ENCODE data around the gene PNMA6E.

The PNMA6E gene

GRCh38 chrX:153447581-153447960, 46.4 kb upstream of the PNMA6E start:
- no peak for TF ChIP-seq CTCF (IDR thresholded peaks at IDR 0.05; ENCODE audit: unreplicated experiment in 3 of 3)
- Mint-ChIP-seq H3K9me3 (peaks cover 7% of the 10 kb centered on the region), H3K27ac (no peak overlapping the region), H3K4me1 (peaks cover 5% of the 10 kb centered on the region), H3K36me3 (ENCODE audit: low read depth) (no peaks in the 10 kb centered on the region), H3K27me3 (ENCODE audit: low read depth) (no peaks in the 10 kb centered on the region), H3K4me3 (no peak overlapping the region)

GRCh38 chrX:153446950-153447580, 45.9 kb upstream of the PNMA6E start:
- H3K27ac Mint-ChIP-seq: no peak overlapping the region
- H3K9me3 Mint-ChIP-seq: peaks cover 7% of the 10 kb centered on the region
- no peak for TF ChIP-seq CTCF (IDR thresholded peaks at IDR 0.05; ENCODE audit: unreplicated experiment in 3 of 3)
- H3K4me1 Mint-ChIP-seq: peaks cover 5% of the 10 kb centered on the region
- H3K4me3 Mint-ChIP-seq: no peak overlapping the region
- H3K27me3 Mint-ChIP-seq (ENCODE audit: low read depth): no peaks in the 10 kb centered on the region
- H3K36me3 Mint-ChIP-seq (ENCODE audit: low read depth): no peaks in the 10 kb centered on the region

GRCh38 chrX:153446636-153446936, 45.4 kb upstream of the PNMA6E start:
- Mint-ChIP-seq H3K27me3 (ENCODE audit: low read depth) (no peaks in the 10 kb centered on the region), H3K27ac (no peak overlapping the region), H3K4me1 (peaks cover 5% of the 10 kb centered on the region), H3K36me3 (ENCODE audit: low read depth) (no peaks in the 10 kb centered on the region), H3K4me3 (no peak overlapping the region), H3K9me3 (peaks cover 7% of the 10 kb centered on the region)
- no peak for TF ChIP-seq CTCF (IDR thresholded peaks at IDR 0.05; ENCODE audit: unreplicated experiment in 3 of 3)

GRCh38 chrX:153445856-153446635, 44.9 kb upstream of the PNMA6E start, which contains the start of gene TREX2:
TSS of gene TREX2 (minus strand) at chrX:153446056. CDS start at chrX:153445430, 626 bp downstream.
- H3K9me3 Mint-ChIP-seq: peaks cover 6% of the 10 kb centered on the region

GRCh38 chrX:153445106-153445855, 44.1 kb upstream of the PNMA6E start:
- H3K27ac Mint-ChIP-seq: no peak overlapping the region
- peaks cover 5% of the 10 kb centered on the region for H3K4me1 Mint-ChIP-seq
- H3K27me3 Mint-ChIP-seq (ENCODE audit: low read depth): no peaks in the 10 kb centered on the region
- H3K36me3 Mint-ChIP-seq (ENCODE audit: low read depth): no peaks in the 10 kb centered on the region
- H3K9me3 Mint-ChIP-seq: peaks cover 7% of the 10 kb centered on the region
- H3K4me3 Mint-ChIP-seq: no peak overlapping the region
- no peak for TF ChIP-seq CTCF (IDR thresholded peaks at IDR 0.05; ENCODE audit: unreplicated experiment in 3 of 3)

More at GRCh38 chrX:153445856-153446635, 44.9 kb upstream of the PNMA6E start, which contains the start of gene TREX2:
- no peak for TF ChIP-seq CTCF (IDR thresholded peaks at IDR 0.05; ENCODE audit: unreplicated experiment in 3 of 3)
- H3K27ac Mint-ChIP-seq: no peak within 1 kb of the TSS
- H3K4me1 Mint-ChIP-seq: peaks cover 5% of the 10 kb centered on the region
- no peak within 1 kb of the TSS for H3K4me3 Mint-ChIP-seq
- H3K36me3 Mint-ChIP-seq (ENCODE audit: low read depth): no peaks in the 10 kb centered on the region
- H3K27me3 Mint-ChIP-seq (ENCODE audit: low read depth): no peaks in the 10 kb centered on the region
